ENCODE measurements around the gene CIAPIN1. TPM values are rescaled to one million over a fixed set of nuclear protein-coding genes. Genes with fewer than 3 reads are reported as not detected.

CIAPIN1 gene
- total RNA-seq, 1 donor from 2014 or later, result 56.9 TPM

- Histone ChIP-seq H3K27ac (ENCODE audit: low read depth, low read length) (no peak overlapping the region), H3K9me3 (ENCODE audit: control insufficient read depth in 3 of 3, low read length in 3 of 3) (no peaks in the 10 kb centered on the region), H3K4me1 (ENCODE audit: control insufficient read depth in 3 of 3, insufficient read depth in 3 of 3, low read length in 3 of 3) (peaks cover 11 to 20% (median 16%) of the 10 kb centered on the region in 3 donors), H3K27me3 (ENCODE audit: control insufficient read depth in 3 of 3, insufficient read depth in 3 of 3, low read length in 3 of 3) (no peaks in the 10 kb centered on the region), H3K36me3 (ENCODE audit: control insufficient read depth in 3 of 3, insufficient read depth in 3 of 3, low read length in 3 of 3) (peaks cover 5 to 12% (median 7%) of the 10 kb centered on the region in 3 donors), H3K4me3 (ENCODE audit: low read length in 3 of 3) (no peak overlapping the region), H3K9ac (ENCODE audit: low read depth in 1 of 3, low read length in 3 of 3) (peak overlapping the region in 1 of 3 donors; percentile 10)
Observed at GRCh38 chr16:57423152-57423551, 24.0 kb downstream of the CIAPIN1 start.

- H3K27me3 ChIP-seq (ENCODE audit: control insufficient read depth in 3 of 3, insufficient read depth in 3 of 3, low read length in 3 of 3), result no peaks in the 10 kb centered on the region
- H3K4me1 ChIP-seq (ENCODE audit: control insufficient read depth in 3 of 3, insufficient read depth in 3 of 3, low read length in 3 of 3), result peaks cover 12 to 21% (median 18%) of the 10 kb centered on the region in 3 donors
- H3K27ac ChIP-seq (ENCODE audit: low read depth, low read length), result no peak overlapping the region
- no peak overlapping the region for H3K4me3 ChIP-seq (ENCODE audit: low read length in 3 of 3)
- H3K36me3 ChIP-seq (ENCODE audit: control insufficient read depth in 3 of 3, insufficient read depth in 3 of 3, low read length in 3 of 3), result peaks cover 2 to 5% (median 3%) of the 10 kb centered on the region in 3 donors
- no peaks in the 10 kb centered on the region for H3K9me3 ChIP-seq (ENCODE audit: control insufficient read depth in 3 of 3, low read length in 3 of 3)
- no peak overlapping the region for H3K9ac ChIP-seq (ENCODE audit: low read depth in 1 of 3, low read length in 3 of 3)
Observed at GRCh38 chr16:57422026-57422944, 24.9 kb downstream of the CIAPIN1 start.

GRCh38 chr16:57419506-57419905 is 27.7 kb downstream of the CIAPIN1 start:
- no peaks in the 10 kb centered on the region for H3K36me3 ChIP-seq (ENCODE audit: control insufficient read depth in 3 of 3, insufficient read depth in 3 of 3, low read length in 3 of 3)
- H3K9ac ChIP-seq (ENCODE audit: low read depth in 1 of 3, low read length in 3 of 3), result no peak overlapping the region
- no peak overlapping the region for H3K27ac ChIP-seq (ENCODE audit: low read depth, low read length)
- peaks cover 15 to 21% (median 18%) of the 10 kb centered on the region in 3 donors for H3K4me1 ChIP-seq (ENCODE audit: control insufficient read depth in 3 of 3, insufficient read depth in 3 of 3, low read length in 3 of 3)
- H3K9me3 ChIP-seq (ENCODE audit: control insufficient read depth in 3 of 3, low read length in 3 of 3), result no peaks in the 10 kb centered on the region
- H3K4me3 ChIP-seq (ENCODE audit: low read length in 3 of 3), result no peak overlapping the region
- H3K27me3 ChIP-seq (ENCODE audit: control insufficient read depth in 3 of 3, insufficient read depth in 3 of 3, low read length in 3 of 3), result no peaks in the 10 kb centered on the region

- Histone ChIP-seq H3K9ac (ENCODE audit: low read depth in 1 of 3, low read length in 3 of 3) (no peak overlapping the region), H3K36me3 (ENCODE audit: control insufficient read depth in 3 of 3, insufficient read depth in 3 of 3, low read length in 3 of 3) (no peaks in the 10 kb centered on the region), H3K4me1 (ENCODE audit: control insufficient read depth in 3 of 3, insufficient read depth in 3 of 3, low read length in 3 of 3) (peaks cover 12 to 18% (median 15%) of the 10 kb centered on the region in 3 donors), H3K4me3 (ENCODE audit: low read length in 3 of 3) (no peak overlapping the region), H3K27me3 (ENCODE audit: control insufficient read depth in 3 of 3, insufficient read depth in 3 of 3, low read length in 3 of 3) (peaks cover 0 to 4% (median 0%) of the 10 kb centered on the region in 3 donors), H3K27ac (ENCODE audit: low read depth, low read length) (no peak overlapping the region), H3K9me3 (ENCODE audit: control insufficient read depth in 3 of 3, low read length in 3 of 3) (no peaks in the 10 kb centered on the region)
Observed at GRCh38 chr16:57416084-57416483, 31.1 kb downstream of the CIAPIN1 start.

- Histone ChIP-seq H3K27ac (ENCODE audit: low read depth, low read length) (no peak overlapping the region), H3K4me3 (ENCODE audit: low read length in 3 of 3) (no peak overlapping the region), H3K36me3 (ENCODE audit: control insufficient read depth in 3 of 3, insufficient read depth in 3 of 3, low read length in 3 of 3) (no peaks in the 10 kb centered on the region), H3K9ac (ENCODE audit: low read depth in 1 of 3, low read length in 3 of 3) (no peak overlapping the region), H3K9me3 (ENCODE audit: control insufficient read depth in 3 of 3, low read length in 3 of 3) (no peaks in the 10 kb centered on the region), H3K4me1 (ENCODE audit: control insufficient read depth in 3 of 3, insufficient read depth in 3 of 3, low read length in 3 of 3) (peaks cover 15 to 24% (median 17%) of the 10 kb centered on the region in 3 donors), H3K27me3 (ENCODE audit: control insufficient read depth in 3 of 3, insufficient read depth in 3 of 3, low read length in 3 of 3) (peaks cover 0 to 7% (median 4%) of the 10 kb centered on the region in 3 donors)
Observed at GRCh38 chr16:57413733-57414132, 33.5 kb downstream of the CIAPIN1 start.

GRCh38 chr16:57413301-57413730 is 33.9 kb downstream of the CIAPIN1 start:
- Histone ChIP-seq H3K27me3 (ENCODE audit: control insufficient read depth in 3 of 3, insufficient read depth in 3 of 3, low read length in 3 of 3) (peaks cover 0 to 7% (median 4%) of the 10 kb centered on the region in 3 donors), H3K4me3 (ENCODE audit: low read length in 3 of 3) (no peak overlapping the region), H3K36me3 (ENCODE audit: control insufficient read depth in 3 of 3, insufficient read depth in 3 of 3, low read length in 3 of 3) (no peaks in the 10 kb centered on the region), H3K27ac (ENCODE audit: low read depth, low read length) (no peak overlapping the region), H3K4me1 (ENCODE audit: control insufficient read depth in 3 of 3, insufficient read depth in 3 of 3, low read length in 3 of 3) (peaks cover 12 to 20% (median 14%) of the 10 kb centered on the region in 3 donors), H3K9ac (ENCODE audit: low read depth in 1 of 3, low read length in 3 of 3) (no peak overlapping the region), H3K9me3 (ENCODE audit: control insufficient read depth in 3 of 3, low read length in 3 of 3) (no peaks in the 10 kb centered on the region)

- H3K9me3 ChIP-seq (ENCODE audit: control insufficient read depth in 3 of 3, low read length in 3 of 3), result no peaks in the 10 kb centered on the region
- peaks cover 12 to 20% (median 14%) of the 10 kb centered on the region in 3 donors for H3K4me1 ChIP-seq (ENCODE audit: control insufficient read depth in 3 of 3, insufficient read depth in 3 of 3, low read length in 3 of 3)
- H3K27ac ChIP-seq (ENCODE audit: low read depth, low read length), result no peak overlapping the region
- H3K9ac ChIP-seq (ENCODE audit: low read depth in 1 of 3, low read length in 3 of 3), result no peak overlapping the region
- no peaks in the 10 kb centered on the region for H3K36me3 ChIP-seq (ENCODE audit: control insufficient read depth in 3 of 3, insufficient read depth in 3 of 3, low read length in 3 of 3)
- no peak overlapping the region for H3K4me3 ChIP-seq (ENCODE audit: low read length in 3 of 3)
- peaks cover 0 to 7% (median 4%) of the 10 kb centered on the region in 3 donors for H3K27me3 ChIP-seq (ENCODE audit: control insufficient read depth in 3 of 3, insufficient read depth in 3 of 3, low read length in 3 of 3)
Observed at GRCh38 chr16:57412584-57412983, 34.6 kb downstream of the CIAPIN1 start.

- H3K27ac ChIP-seq (ENCODE audit: low read depth, low read length), result no peak overlapping the region
- H3K27me3 ChIP-seq (ENCODE audit: control insufficient read depth in 3 of 3, insufficient read depth in 3 of 3, low read length in 3 of 3), result peaks cover 0 to 7% (median 4%) of the 10 kb centered on the region in 3 donors
Observed at GRCh38 chr16:57411362-57411976, 35.7 kb downstream of the CIAPIN1 start.

GRCh38 chr16:57409870-57410587 is 37.2 kb downstream of the CIAPIN1 start:
- Histone ChIP-seq H3K4me3 (ENCODE audit: low read length in 3 of 3) (no peak overlapping the region), H3K9ac (ENCODE audit: low read depth in 1 of 3, low read length in 3 of 3) (no peak overlapping the region), H3K4me1 (ENCODE audit: control insufficient read depth in 3 of 3, insufficient read depth in 3 of 3, low read length in 3 of 3) (peaks cover 5 to 10% (median 10%) of the 10 kb centered on the region in 3 donors), H3K27me3 (ENCODE audit: control insufficient read depth in 3 of 3, insufficient read depth in 3 of 3, low read length in 3 of 3) (peaks cover 0 to 7% (median 4%) of the 10 kb centered on the region in 3 donors), H3K27ac (ENCODE audit: low read depth, low read length) (no peak overlapping the region), H3K9me3 (ENCODE audit: control insufficient read depth in 3 of 3, low read length in 3 of 3) (no peaks in the 10 kb centered on the region), H3K36me3 (ENCODE audit: control insufficient read depth in 3 of 3, insufficient read depth in 3 of 3, low read length in 3 of 3) (no peaks in the 10 kb centered on the region)

More at GRCh38 chr16:57411362-57411976, 35.7 kb downstream of the CIAPIN1 start:
- Histone ChIP-seq H3K9ac (ENCODE audit: low read depth in 1 of 3, low read length in 3 of 3) (no peak overlapping the region), H3K36me3 (ENCODE audit: control insufficient read depth in 3 of 3, insufficient read depth in 3 of 3, low read length in 3 of 3) (no peaks in the 10 kb centered on the region), H3K9me3 (ENCODE audit: control insufficient read depth in 3 of 3, low read length in 3 of 3) (no peaks in the 10 kb centered on the region), H3K4me1 (ENCODE audit: control insufficient read depth in 3 of 3, insufficient read depth in 3 of 3, low read length in 3 of 3) (peaks cover 5 to 12% (median 10%) of the 10 kb centered on the region in 3 donors), H3K4me3 (ENCODE audit: low read length in 3 of 3) (no peak overlapping the region)
